ENCODE measurements around the gene TFAP2E.
"Not testable (repeated sequence)": the region's sequence is repeated elsewhere in the genome, so short reads cannot be mapped to it uniquely, and the experiment has no call there.

The TFAP2E gene

GRCh38 chr1:35574125-35574654 lies 1.1 kb downstream of the TFAP2E start:
- DNase-seq (ENCODE audit: low read depth in 3 of 3), result no peak

GRCh38 chr1:35574655-35575415 lies 1.7 kb downstream of the TFAP2E start:
- DNase-seq (ENCODE audit: low read depth in 3 of 3), result no peak

- no peak for DNase-seq (ENCODE audit: low read depth in 3 of 3)
Observed at GRCh38 chr1:35575416-35575958, 2.4 kb downstream of the TFAP2E start.

- no peak for DNase-seq (ENCODE audit: low read depth in 3 of 3)
Observed at GRCh38 chr1:35576061-35576765, 3.1 kb downstream of the TFAP2E start.

GRCh38 chr1:35576766-35577070 lies 3.6 kb downstream of the TFAP2E start:
- DNase-seq (ENCODE audit: low read depth in 3 of 3), result not testable (repeated sequence)

GRCh38 chr1:35577071-35577998 lies 4.2 kb downstream of the TFAP2E start:
- DNase-seq (ENCODE audit: low read depth in 3 of 3), result peak in 2 of 3 experiments; percentile 25 to 30

- no peak for DNase-seq (ENCODE audit: low read depth in 3 of 3)
Observed at GRCh38 chr1:35580949-35581388, 7.9 kb downstream of the TFAP2E start.

- DNase-seq (ENCODE audit: low read depth in 3 of 3), result not testable (repeated sequence)
Observed at GRCh38 chr1:35581621-35582020, 8.5 kb downstream of the TFAP2E start.

GRCh38 chr1:35585281-35585680 lies 12.2 kb downstream of the TFAP2E start:
- DNase-seq (ENCODE audit: low read depth in 3 of 3), result no peak

GRCh38 chr1:35585805-35586204 lies 12.7 kb downstream of the TFAP2E start:
- not testable (repeated sequence) for DNase-seq (ENCODE audit: low read depth in 3 of 3)

- DNase-seq (ENCODE audit: low read depth in 3 of 3), result no peak
Observed at GRCh38 chr1:35586808-35587207, 13.7 kb downstream of the TFAP2E start.

GRCh38 chr1:35587736-35588135 lies 14.6 kb downstream of the TFAP2E start:
- DNase-seq (ENCODE audit: low read depth in 3 of 3), result no peak

- no peak for DNase-seq (ENCODE audit: low read depth in 3 of 3)
Observed at GRCh38 chr1:35588197-35588910, 15.2 kb downstream of the TFAP2E start.

GRCh38 chr1:35589516-35590427 lies 16.7 kb downstream of the TFAP2E start:
- DNase-seq (ENCODE audit: low read depth in 3 of 3), result no peak

- DNase-seq (ENCODE audit: low read depth in 3 of 3), result no peak
Observed at GRCh38 chr1:35590476-35591040, 17.4 kb downstream of the TFAP2E start.

- DNase-seq (ENCODE audit: low read depth in 3 of 3), result no peak
Observed at GRCh38 chr1:35591211-35591610, 18.1 kb downstream of the TFAP2E start.

- DNase-seq (ENCODE audit: low read depth in 3 of 3), result no peak
Observed at GRCh38 chr1:35592991-35593769, 20.1 kb downstream of the TFAP2E start.

GRCh38 chr1:35594005-35594760 lies 21.1 kb downstream of the TFAP2E start:
- DNase-seq (ENCODE audit: low read depth in 3 of 3), result no peak

All from stimulated activated CD4-positive, alpha-beta T cell treated with anti-CD3 and anti-CD28 coated beads, TNF-alpha, amount 100 ng/mL, for 4 hours (primary cell).